Breast epithelium (tissue), 3 donors: ENCODE results near the gene IL1RL1.

Source experiments
- CTCF ChIP-seq, 3 donors: fragments of 450-650 bp; IDR thresholded peaks; one replicate each; pipeline ENCODE4 v1.5.1; 2016 to 2017; ENCODE audit warnings: antibody characterized with exemption in 3 of 3, mild to moderate bottlenecking in 3 of 3, moderate library complexity in 3 of 3
- POLR2AphosphoS5 ChIP-seq, 3 donors: sonication (generic); formaldehyde crosslinking; IDR thresholded peaks; one replicate each; pipeline ENCODE4 v1.6.1; 2017; ENCODE audit warnings: antibody characterized with exemption in 3 of 3

- TF ChIP-seq CTCF (IDR thresholded peaks at IDR 0.05) (no peak), POLR2AphosphoS5 (IDR thresholded peaks at IDR 0.05) (no peak)
Measured at GRCh38 chr2:102268510-102269199, 42.7 kb upstream of the IL1RL1 start.
